Body of pancreas (tissue), 4 donors: ENCODE results near the gene RASA3. TPM values are rescaled to one million over a fixed set of nuclear protein-coding genes. Genes with fewer than 3 reads are reported as not detected.

Experiments
- ATAC-seq: fragments of 150-250 bp; one replicate; pipeline ENCODE4 v1.9.1; 2016
- DNase-seq, 4 donors: peaks; one replicate each; pipeline ENCODE4 v3.0.0-alpha.2; 2019
- H3K27ac ChIP-seq, 4 donors: fragments of 200-600 bp; sonication (generic); 1 replicate in 3 of 4; 2 replicates in 1 of 4; pipeline versions ENCODE4 v1.5.1 to v1.6.1; 2016 to 2019; ENCODE audit warnings: mild to moderate bottlenecking in 1 of 4, mixed read lengths in 1 of 4, moderate library complexity in 1 of 4
- H3K27me3 ChIP-seq, 2 donors: fragments of 200-600 bp; sonication (generic); one replicate each; pipeline ENCODE4 v1.6.0; 2016; ENCODE audit warnings: mild to moderate bottlenecking in 1 of 2
- H3K36me3 ChIP-seq, 2 donors: fragments of 200-600 bp; sonication (generic); replicated peaks in 1 of 2; 2 replicates each; pipeline ENCODE4 v1.5.1; 2016; ENCODE audit warnings: low read depth in 2 of 2; ENCODE audit not compliant: insufficient read depth in 1 of 2
- H3K4me1 ChIP-seq: fragments of 200-600 bp; sonication (generic); one replicate; pipeline ENCODE4 v1.6.0; 2016
- H3K4me3 ChIP-seq, 2 donors: fragments of 200-600 bp; sonication (generic); 1 replicate in 1 of 2; 2 replicates in 1 of 2; pipeline ENCODE4 v1.5.1; 2016 to 2019
- H3K9me3 ChIP-seq, 3 donors: fragments of 200-600 bp; sonication (generic); 1 replicate in 2 of 3; 2 replicates in 1 of 3; pipeline ENCODE4 v1.5.1; 2016
- POLR2A ChIP-seq, 3 donors: fragments of 450-650 bp; IDR thresholded peaks; one replicate each; pipeline ENCODE4 v1.6.1; 2016; ENCODE audit warnings: antibody characterized with exemption in 3 of 3, mild to moderate bottlenecking in 2 of 3
- WGBS, 2 donors: methylation state at CpG; one replicate each; pipeline ENCODE4 v1.1.5; 2017; 5-methylcytosine and 5-hydroxymethylcytosine counted together
- intact Hi-C: fragments of 100-400 bp; cut with DNase I; formaldehyde crosslinking; loops from one replicate; pipeline ENCODE4 v1.15.1; 2023
- total RNA-seq, 2 donors: library from RNA; depleted of rRNA; stranded (reverse); fragments of >200 nt; gene quantifications; one replicate each; pipeline ENCODE4 v1.1.0, GENCODE V29; 2016
- TF ChIP-seq, protein P1 (sequence below), 7 experiments: fragments of 450-650 bp in 4 of 7; fragments of 200-600 bp in 3 of 7; sonication (generic) in 3 of 7; IDR thresholded peaks; one replicate each; pipeline ENCODE4 v1.5.1; 2016 to 2019; ENCODE audit warnings: antibody characterized with exemption in 7 of 7

RASA3 gene
- total RNA-seq, 2 donors from 2014 or later = 10.2 to 19.2 TPM

GRCh38 chr13:114141261-114141996 is 9.0 kb upstream of the RASA3 start:
- Histone ChIP-seq H3K9me3 (no peaks in the 10 kb centered on the region), H3K4me3 (no peak overlapping the region), H3K27ac (no peak overlapping the region), H3K27me3 (no peaks in the 10 kb centered on the region), H3K4me1 (peaks cover 28% of the 10 kb centered on the region), H3K36me3 (no peaks in the 10 kb centered on the region)
- TF ChIP-seq, protein P1, sequence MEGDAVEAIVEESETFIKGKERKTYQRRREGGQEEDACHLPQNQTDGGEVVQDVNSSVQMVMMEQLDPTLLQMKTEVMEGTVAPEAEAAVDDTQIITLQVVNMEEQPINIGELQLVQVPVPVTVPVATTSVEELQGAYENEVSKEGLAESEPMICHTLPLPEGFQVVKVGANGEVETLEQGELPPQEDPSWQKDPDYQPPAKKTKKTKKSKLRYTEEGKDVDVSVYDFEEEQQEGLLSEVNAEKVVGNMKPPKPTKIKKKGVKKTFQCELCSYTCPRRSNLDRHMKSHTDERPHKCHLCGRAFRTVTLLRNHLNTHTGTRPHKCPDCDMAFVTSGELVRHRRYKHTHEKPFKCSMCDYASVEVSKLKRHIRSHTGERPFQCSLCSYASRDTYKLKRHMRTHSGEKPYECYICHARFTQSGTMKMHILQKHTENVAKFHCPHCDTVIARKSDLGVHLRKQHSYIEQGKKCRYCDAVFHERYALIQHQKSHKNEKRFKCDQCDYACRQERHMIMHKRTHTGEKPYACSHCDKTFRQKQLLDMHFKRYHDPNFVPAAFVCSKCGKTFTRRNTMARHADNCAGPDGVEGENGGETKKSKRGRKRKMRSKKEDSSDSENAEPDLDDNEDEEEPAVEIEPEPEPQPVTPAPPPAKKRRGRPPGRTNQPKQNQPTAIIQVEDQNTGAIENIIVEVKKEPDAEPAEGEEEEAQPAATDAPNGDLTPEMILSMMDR (IDR thresholded peaks at IDR 0.05) = no peak
- TF ChIP-seq POLR2A (IDR thresholded peaks at IDR 0.05) = no peak
- ATAC-seq (no peak), DNase-seq (no peak)
- 72 to 84% methylated on average over 15 of the region's 15 CpGs for WGBS, 2 donors
- intact Hi-C loops = no loop called here

- Histone ChIP-seq H3K27ac (no peak overlapping the region), H3K4me3 (no peak overlapping the region), H3K27me3 (no peaks in the 10 kb centered on the region), H3K4me1 (peaks cover 28% of the 10 kb centered on the region), H3K36me3 (no peaks in the 10 kb centered on the region), H3K9me3 (no peaks in the 10 kb centered on the region)
- intact Hi-C loops = no loop called here
- TF ChIP-seq, protein P1 (IDR thresholded peaks at IDR 0.05) = no peak
- TF ChIP-seq POLR2A (IDR thresholded peaks at IDR 0.05) = no peak
- 29 to 37% methylated on average over 10 of the region's 10 CpGs for WGBS, 2 donors
- no peak for ATAC-seq
- no peak for DNase-seq
Observed at GRCh38 chr13:114140906-114141250, 8.5 kb upstream of the RASA3 start.

GRCh38 chr13:114140131-114140905 is 7.9 kb upstream of the RASA3 start:
- TF ChIP-seq POLR2A (IDR thresholded peaks at IDR 0.05) = no peak
- TF ChIP-seq, protein P1 (IDR thresholded peaks at IDR 0.05) = no peak
- intact Hi-C loops = no loop called here
- Histone ChIP-seq H3K4me3 (no peak overlapping the region), H3K9me3 (no peaks in the 10 kb centered on the region), H3K27ac (no peak overlapping the region), H3K36me3 (no peaks in the 10 kb centered on the region), H3K4me1 (peaks cover 28% of the 10 kb centered on the region), H3K27me3 (no peaks in the 10 kb centered on the region)
- ATAC-seq (no peak), DNase-seq (no peak)
- WGBS, 2 donors = 55 to 65% methylated on average over 23 to 25 of the region's 25 CpGs

DNA sequence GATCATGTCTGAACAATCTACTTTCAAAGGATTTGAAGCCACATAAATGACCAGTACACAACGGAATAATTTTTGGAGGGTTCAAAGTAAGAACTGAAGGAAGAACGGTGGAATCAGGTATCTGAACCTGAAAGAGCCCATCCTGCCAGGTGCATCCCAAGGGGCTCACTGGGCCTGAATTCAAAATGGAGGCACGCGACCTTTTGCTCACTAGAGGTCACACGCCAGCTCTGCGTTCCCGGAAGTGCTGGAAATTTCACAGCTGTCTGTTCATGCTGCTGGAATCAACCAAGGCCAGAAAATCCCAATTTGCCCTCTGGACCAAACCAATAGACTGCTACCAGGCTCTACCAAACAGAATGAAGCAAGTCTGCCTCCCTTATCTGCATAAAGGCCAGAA is 4.2 kb upstream of the RASA3 start:
- no peak for TF ChIP-seq POLR2A (IDR thresholded peaks at IDR 0.05)
- TF ChIP-seq, protein P1 (IDR thresholded peaks at IDR 0.05) = no peak
- Histone ChIP-seq H3K36me3 (no peaks in the 10 kb centered on the region), H3K27ac (no peak overlapping the region), H3K4me1 (peaks cover 6% of the 10 kb centered on the region), H3K27me3 (no peaks in the 10 kb centered on the region), H3K9me3 (no peaks in the 10 kb centered on the region), H3K4me3 (no peak overlapping the region)
- DNase-seq = no peak
- WGBS, 2 donors = 81 to 88% methylated on average over 6 to 7 of the region's 7 CpGs
- intact Hi-C loops = no loop called here
- no peak for ATAC-seq
